ENCODE measurements around the gene PRKN. TPM values are rescaled to one million over a fixed set of nuclear protein-coding genes. Genes with fewer than 3 reads are reported as not detected.
A peak's percentile ranks its signal among the peaks of the same experiment; 100 is the strongest.

PRKN gene
- total and polyA plus RNA-seq, 8 donors = 0.82 to 7.2 (median 2.9) TPM

DNA sequence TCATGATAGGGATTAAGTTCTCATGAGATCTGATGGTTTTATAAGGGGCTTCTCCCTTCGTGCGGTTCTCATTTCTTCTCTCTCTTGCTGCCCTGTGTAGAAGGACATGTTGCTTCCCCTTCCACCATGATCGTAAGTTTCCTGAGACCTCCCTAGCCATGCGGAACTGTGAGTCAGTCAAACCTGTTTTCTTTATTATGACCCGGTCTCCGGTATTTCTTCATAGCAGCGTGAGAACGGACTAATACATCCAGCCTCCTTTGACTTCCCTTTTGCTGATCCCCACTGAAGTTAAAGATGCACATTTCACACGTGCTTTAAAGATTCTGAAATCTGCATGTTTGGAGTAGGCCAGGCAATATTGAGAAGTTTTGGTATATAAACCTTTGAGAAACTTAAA is 543.1 kb downstream of the PRKN start:
- intact Hi-C loops (cut with DNase I) = no loop called here
- TF ChIP-seq, protein P1, sequence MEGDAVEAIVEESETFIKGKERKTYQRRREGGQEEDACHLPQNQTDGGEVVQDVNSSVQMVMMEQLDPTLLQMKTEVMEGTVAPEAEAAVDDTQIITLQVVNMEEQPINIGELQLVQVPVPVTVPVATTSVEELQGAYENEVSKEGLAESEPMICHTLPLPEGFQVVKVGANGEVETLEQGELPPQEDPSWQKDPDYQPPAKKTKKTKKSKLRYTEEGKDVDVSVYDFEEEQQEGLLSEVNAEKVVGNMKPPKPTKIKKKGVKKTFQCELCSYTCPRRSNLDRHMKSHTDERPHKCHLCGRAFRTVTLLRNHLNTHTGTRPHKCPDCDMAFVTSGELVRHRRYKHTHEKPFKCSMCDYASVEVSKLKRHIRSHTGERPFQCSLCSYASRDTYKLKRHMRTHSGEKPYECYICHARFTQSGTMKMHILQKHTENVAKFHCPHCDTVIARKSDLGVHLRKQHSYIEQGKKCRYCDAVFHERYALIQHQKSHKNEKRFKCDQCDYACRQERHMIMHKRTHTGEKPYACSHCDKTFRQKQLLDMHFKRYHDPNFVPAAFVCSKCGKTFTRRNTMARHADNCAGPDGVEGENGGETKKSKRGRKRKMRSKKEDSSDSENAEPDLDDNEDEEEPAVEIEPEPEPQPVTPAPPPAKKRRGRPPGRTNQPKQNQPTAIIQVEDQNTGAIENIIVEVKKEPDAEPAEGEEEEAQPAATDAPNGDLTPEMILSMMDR (IDR thresholded peaks at IDR 0.05) = no peak
- WGBS, 2 donors = 92 to 97% methylated on average over 9 of the region's 9 CpGs
- H3K4me3 ChIP-seq = no peak overlapping the region
- H3K4me1 ChIP-seq = no peaks in the 10 kb centered on the region
- H3K36me3 ChIP-seq = no peaks in the 10 kb centered on the region
- no peak for FAIRE-seq
- H3K27ac ChIP-seq = no peak overlapping the region
- DNase-seq = no peak
- H3K27me3 ChIP-seq = no peaks in the 10 kb centered on the region
- H3K9me3 ChIP-seq = no peaks in the 10 kb centered on the region
- no peak for ATAC-seq

DNA sequence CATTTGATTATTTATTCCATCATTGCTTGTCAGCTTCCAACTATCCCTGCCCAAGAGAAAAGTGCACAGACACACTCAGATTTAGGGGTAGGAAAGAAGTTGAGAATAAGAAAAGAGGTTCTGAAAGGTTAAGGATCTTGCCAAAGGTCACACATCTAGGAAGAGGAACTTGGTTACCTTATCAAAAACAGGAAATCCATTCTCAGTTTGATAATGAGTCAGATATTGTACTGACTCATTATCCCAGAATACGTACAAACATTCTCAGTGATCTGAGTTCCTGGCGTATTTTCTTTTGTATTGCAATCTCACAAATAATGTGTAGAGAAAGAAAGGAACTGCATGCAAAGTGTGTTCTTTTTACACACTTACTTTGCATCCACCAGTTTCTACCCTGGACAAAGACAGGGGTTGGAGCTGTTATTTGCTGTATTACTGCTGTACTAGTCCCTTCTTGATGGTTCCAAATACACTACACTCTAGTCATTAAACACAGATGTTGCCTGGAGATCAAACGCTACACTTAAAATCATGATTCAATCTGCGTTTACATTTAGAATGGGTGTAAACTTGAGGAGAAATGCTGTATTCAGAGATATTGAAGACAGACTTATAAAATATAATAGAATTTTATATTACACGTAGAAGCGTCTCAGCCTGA is 545.7 kb downstream of the PRKN start:
- Histone ChIP-seq H3K4me1 (no peaks in the 10 kb centered on the region), H3K27ac (no peak overlapping the region), H3K27me3 (no peaks in the 10 kb centered on the region), H3K9me3 (no peaks in the 10 kb centered on the region), H3K36me3 (no peaks in the 10 kb centered on the region), H3K4me3 (no peak overlapping the region)
- TF ChIP-seq, protein P1 (IDR thresholded peaks at IDR 0.05) = no peak
- ATAC-seq (peak in 2 of 4 donors; percentile 29 to 47), FAIRE-seq (no peak), DNase-seq (no peak)
- WGBS, 2 donors = 74 to 83% methylated on average over 6 of the region's 6 CpGs
- intact Hi-C loops (cut with DNase I) = no loop called here

DNA sequence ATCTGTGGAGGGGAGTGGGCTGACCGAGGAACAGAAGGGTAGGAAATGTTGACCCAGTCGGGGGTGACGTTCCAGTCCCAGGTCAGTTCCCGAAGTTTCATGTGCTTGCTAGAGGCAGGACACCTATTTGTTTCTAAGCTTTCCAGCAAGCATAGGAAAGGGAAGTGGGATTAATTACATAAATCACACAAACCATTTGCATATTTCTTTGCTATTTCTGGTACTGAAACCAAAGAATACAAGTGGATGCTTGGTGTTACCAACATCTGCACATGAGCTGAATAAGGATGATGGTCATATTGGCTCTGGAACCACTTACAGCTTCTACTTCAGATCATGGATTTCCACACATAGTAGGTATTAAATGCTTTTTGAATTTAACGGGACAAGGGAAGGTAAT is 546.5 kb downstream of the PRKN start:
- Histone ChIP-seq H3K27me3 (no peaks in the 10 kb centered on the region), H3K27ac (no peak overlapping the region), H3K4me3 (no peak overlapping the region), H3K4me1 (no peaks in the 10 kb centered on the region), H3K36me3 (no peaks in the 10 kb centered on the region), H3K9me3 (no peaks in the 10 kb centered on the region)
- FAIRE-seq = no peak
- intact Hi-C loops (cut with DNase I) = no loop called here
- 89 to 91% methylated on average over 5 of the region's 5 CpGs for WGBS, 2 donors
- ATAC-seq = no peak
- TF ChIP-seq, protein P1 (IDR thresholded peaks at IDR 0.05) = no peak
- no peak for DNase-seq

DNA sequence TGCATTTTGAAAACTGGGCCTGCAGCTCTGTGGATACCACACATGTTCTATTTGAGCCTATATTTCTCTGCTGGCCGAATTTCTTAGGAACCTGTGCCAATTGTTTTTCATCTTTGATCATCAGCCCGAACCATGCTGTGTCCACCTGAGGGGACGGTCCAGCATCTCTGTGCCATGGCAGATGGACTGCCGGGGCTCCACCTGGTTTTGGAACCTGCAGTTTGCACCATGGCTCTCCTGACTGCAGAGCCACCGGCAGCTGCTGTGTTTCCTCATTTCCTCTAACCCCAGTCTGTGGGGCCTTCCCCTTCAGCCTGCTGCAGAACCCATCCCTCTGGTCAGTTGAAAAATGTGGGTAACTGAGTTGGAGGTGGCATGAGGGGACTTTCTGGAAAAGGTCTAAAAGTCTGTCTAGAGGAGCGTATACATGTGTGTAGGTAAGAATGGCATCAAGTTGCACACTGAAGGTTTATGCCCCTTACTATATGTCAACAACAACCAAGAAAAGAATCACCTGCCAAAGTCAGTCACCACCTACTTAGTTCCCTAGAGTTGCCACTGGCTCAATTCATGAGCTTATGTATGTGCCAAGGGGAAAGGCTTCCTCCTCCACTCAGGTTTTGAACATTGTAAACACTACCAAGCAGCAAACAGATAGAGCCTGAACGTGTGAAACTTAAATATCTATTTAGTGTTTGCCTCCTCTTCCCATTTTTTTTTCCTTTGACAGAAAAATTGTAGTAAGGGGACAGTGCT is 548.2 kb downstream of the PRKN start:
- intact Hi-C loops (cut with DNase I) = no loop called here
- H3K27ac ChIP-seq = no peak overlapping the region
- DNase-seq (no peak), ATAC-seq (no peak), FAIRE-seq (no peak)
- no peak overlapping the region for H3K4me3 ChIP-seq
- TF ChIP-seq, protein P1 (IDR thresholded peaks at IDR 0.05) = no peak
- no peaks in the 10 kb centered on the region for H3K9me3 ChIP-seq
- no peaks in the 10 kb centered on the region for H3K27me3 ChIP-seq
- 71 to 81% methylated on average over 7 of the region's 7 CpGs for WGBS, 2 donors
- H3K4me1 ChIP-seq = no peaks in the 10 kb centered on the region
- H3K36me3 ChIP-seq = no peaks in the 10 kb centered on the region

DNA sequence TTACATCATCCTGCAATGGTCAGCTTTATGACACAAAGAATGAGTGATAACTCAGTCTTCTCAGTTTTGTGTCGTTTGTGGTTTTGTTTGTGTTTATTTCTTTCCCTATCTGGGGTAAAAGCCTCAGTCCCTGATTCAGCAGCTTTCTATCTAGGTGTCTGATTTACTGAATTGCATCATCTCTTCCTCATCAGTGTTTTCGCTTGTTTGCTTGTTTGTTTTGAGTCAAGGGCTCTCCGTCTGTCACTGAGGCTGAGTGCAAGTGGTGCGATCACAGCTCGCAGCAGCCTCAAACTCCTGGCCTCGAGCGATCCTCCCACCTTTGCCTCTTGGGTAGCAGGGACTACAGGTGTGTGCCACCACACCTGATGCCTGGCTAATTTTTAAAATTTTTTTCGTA is 548.9 kb downstream of the PRKN start:
- TF ChIP-seq, protein P1 (IDR thresholded peaks at IDR 0.05) = no peak
- no peak for ATAC-seq
- no peak overlapping the region for H3K27ac ChIP-seq
- H3K27me3 ChIP-seq = no peaks in the 10 kb centered on the region
- no peaks in the 10 kb centered on the region for H3K4me1 ChIP-seq
- WGBS, 2 donors = 92 to 96% methylated on average over 8 of the region's 8 CpGs
- FAIRE-seq = no peak
- DNase-seq = no peak
- H3K9me3 ChIP-seq = no peaks in the 10 kb centered on the region
- no peaks in the 10 kb centered on the region for H3K36me3 ChIP-seq
- no peak overlapping the region for H3K4me3 ChIP-seq
- intact Hi-C loops (cut with DNase I) = no loop called here

Data from pancreas (tissue), 10 donors.